GM04504 (cell line): ENCODE data around the gene DGCR2.
"Not testable (repeated sequence)": the region's sequence is repeated elsewhere in the genome, so short reads cannot be mapped to it uniquely, and the experiment has no call there.

Experiments used
- DNase-seq: peaks from one replicate; pipeline ENCODE4 v3.0.0-alpha.2; 2012; ENCODE audit warnings: low read depth

Gene DGCR2

DNA sequence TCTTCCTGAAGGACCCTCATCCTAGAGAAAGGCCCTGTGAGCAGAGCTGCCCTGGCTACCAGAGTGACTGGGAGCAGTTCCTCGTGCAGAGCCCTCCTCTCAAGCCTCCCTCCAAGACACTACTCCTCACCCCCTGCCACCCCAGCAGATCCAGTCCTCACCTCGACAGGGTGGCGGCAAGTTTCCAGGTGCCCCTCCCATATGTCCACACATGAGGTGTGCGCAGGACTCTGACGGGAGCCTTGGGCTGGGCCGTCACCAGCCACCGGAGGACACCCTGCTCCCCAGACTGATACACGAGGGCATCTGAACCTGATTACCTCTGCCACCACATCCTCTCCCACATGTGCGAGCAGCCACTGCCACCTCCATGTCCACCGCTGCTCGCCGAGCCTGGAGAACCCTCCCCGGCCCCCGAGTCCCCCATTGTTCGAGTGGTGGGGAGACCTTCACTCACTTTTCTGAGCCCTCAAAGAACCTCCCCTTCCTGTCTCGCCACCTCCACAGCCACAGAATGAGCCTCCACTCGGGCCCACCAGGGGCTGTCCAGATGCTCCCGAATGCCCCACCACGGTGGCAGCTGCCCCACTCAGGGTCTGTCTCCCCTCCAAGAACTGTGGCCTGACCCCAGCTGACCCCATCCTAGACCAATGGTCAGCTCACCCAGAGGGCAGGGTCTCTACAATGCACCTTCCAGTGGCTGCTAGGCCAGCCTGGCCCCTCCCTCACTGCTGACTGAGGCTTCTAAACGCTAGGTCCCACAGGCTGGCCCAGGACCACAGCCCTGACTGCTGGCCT lies 62.5 kb downstream of the DGCR2 start:
- no peak for DNase-seq

DNA sequence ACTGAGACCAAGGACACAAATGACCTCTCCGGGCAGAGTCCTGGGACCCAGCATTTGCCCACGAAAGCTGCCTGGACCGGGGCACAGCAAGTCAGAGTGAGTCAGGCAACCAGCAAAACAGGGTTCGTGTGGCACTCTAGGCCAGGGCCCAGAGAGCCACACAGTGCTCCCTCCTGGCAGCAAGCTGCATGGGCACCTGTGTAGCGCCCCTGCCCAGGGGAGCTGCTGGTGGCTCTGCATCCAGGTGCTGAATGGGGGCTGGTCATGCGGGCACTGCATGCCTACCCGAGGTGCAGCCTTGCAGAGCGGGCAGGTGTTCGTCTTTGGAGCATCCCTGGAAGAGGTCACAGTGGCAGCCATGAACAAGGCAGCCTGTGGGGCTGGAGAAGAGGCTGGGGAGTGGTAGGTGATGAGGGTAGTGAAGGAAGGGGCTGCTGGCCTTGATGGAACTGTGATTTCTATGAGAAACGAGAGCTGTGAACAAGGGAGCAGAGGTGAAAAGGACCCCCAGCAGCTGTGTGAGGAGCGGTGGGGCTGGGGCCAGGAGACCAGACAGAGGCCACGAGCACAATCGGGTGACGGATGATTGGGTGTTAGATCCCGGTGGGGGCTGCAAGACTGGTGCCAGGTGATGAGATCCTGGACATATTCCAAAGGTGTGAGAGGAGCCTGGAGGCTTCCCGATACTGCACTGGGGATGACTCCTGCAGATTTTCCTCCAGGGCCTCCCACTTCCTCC lies 63.3 kb downstream of the DGCR2 start:
- DNase-seq = no peak

DNA sequence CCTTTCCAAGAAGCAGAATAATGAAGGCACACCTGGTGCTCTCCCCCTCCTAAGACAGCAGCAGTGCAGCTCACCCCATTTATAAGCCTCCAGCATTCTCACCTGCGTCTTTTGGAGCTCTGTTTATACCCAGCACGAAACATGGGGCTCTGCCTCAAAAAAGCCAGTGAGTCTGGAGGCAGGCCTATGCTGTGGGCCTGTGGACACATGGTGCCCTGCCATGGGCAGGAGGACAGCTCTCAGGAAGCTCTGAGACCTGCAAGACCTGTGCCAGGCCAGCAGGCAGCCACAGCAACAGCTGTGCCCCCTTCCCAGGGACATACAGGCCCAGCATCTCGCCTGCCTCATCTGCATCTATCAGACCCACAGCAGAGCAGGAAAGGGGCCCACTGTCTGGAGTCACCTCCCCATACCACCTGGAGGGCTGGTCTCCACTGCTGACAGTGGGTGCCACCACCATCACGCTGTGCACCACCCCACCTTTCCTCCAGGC lies 64.2 kb downstream of the DGCR2 start:
- DNase-seq = no peak

DNA sequence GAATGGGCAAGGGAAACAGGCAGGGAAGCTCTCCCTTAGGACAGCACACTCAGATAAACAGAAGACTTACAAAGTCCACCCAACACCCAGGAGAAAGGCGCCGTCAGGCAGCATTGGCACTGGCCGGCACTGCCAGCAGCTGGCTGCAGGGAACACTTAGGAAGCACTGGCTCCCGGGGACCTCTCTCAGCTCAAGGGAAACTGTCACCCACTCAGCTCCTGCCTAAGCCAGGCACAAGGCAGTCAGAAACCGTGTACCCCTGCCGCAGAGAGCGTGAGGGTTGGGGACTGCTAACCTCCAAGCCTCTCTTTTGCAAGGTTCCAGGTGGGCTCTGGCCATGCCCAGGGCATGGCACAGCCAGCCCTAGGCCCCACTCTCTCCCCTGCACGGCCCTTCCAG lies 64.7 kb downstream of the DGCR2 start:
- DNase-seq = no peak

DNA sequence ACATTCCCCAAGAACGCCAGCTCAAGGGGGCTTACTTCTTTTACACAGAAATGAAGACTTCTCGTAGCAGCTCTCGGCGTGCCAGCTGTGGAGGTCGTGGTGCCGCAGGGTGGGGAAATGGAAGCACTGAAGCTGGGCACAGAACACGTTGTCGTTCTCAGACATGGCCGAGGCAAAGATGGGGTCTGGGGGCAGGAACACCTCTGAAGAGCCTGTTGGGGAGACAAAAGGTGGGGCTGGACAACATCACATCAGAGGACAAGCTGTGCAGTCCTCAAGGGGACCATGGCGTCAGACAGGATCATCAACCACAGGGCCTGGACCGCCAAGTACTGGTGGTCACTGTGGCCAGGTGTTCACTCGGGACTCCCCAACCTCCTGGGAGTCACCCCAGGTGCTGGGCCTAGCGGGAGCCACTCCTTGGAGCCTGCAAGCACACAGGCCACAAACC lies 65.2 kb downstream of the DGCR2 start:
- DNase-seq = no peak

DNA sequence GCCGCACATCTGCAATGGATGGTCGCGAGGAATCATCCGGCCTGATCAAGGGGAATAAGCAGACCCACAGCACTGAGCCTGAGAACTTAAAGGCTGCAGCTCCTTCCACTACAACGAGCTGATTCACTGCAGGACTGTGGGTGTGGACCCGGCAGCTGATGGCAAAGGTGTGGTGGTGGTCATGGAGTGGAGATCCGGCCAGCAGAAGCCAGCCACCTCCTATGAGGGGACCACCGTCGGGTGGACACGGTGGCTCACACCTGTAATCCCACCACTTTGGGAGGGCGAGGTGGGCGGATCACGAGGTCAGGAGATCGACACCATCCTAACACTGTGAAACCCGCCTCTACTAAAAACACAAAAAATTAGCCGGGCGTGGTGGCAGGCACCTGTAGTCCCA lies 66.4 kb downstream of the DGCR2 start:
- DNase-seq = no peak

DNA sequence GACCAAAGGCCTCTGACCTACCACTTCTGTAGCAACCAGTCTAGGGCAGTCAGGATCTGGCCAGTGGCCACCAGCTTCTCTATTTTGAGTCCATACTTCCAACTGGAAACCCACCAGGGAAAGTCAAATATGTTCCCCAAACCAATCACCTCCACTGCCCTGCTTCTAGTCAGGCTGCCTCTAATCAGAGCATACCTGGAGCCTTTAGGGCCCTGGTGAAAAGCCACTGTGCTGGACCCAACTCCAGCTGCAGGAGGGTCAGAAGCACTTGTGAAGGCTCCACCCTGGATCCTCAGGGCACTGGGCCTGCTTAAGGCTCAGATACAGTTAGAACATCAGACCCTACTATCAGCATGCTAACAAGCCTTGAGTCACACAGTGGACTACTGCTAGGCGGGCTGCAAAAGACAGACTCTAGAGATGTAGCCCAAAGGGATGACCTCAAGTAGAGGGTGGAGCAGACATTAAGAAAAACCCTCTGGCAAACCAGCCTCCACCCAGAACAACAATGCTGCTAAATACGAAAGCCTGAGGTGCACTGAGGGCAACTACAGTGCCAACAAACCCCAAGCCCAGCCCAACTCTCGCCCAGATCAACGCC lies 69.2 kb downstream of the DGCR2 start:
- no peak for DNase-seq

DNA sequence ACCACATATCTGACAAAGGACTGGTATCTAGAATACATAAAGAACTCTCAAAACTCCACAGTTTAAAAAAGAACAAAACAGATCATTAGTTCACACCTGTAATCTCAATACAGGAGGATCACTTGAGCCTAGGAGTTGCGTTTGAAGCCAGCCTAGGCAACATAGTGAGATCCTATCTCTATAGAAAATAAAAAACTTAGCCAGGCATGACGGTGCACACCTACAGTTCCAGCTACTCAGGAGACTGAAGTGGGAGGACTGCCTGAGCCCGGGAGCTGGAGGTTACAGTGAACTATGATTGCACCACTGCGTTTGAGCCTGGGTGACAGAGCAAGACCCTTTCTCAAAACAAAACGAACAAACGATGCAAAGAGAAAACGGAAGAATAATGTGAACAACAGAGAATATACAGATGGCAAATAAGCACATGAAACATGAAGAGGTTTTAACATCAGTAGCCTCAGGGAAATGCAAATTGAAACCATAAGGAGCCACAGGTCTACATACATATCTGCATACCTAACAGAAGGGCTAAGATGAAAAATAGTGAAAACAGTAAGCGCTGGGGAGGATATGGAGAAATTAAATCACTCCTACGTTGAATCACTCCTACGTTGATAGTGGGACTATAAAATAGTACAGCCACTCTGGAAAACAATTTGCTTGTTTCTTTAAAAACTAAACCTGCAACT lies 70.7 kb downstream of the DGCR2 start:
- no peak for DNase-seq

DNA sequence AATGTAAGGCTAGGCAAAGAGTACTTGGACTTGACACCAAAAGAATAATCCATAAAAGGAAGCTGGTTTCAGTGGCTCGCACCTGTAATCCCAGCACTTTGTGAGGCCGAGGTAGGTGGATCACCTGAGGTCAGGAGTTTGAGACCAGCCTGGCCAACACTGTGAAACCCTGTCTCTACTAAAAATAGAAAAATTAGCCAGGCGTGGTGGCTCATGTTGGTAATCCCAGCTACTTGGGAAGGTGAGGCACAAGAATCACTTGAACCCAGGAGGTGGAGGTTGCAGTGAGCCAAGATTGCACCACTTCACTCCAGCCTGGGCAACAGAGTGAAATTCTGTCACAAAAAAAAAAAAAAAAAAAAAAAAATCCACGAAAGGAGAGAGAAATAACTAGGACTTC lies 71.4 kb downstream of the DGCR2 start:
- DNase-seq = not testable (repeated sequence)

DNA sequence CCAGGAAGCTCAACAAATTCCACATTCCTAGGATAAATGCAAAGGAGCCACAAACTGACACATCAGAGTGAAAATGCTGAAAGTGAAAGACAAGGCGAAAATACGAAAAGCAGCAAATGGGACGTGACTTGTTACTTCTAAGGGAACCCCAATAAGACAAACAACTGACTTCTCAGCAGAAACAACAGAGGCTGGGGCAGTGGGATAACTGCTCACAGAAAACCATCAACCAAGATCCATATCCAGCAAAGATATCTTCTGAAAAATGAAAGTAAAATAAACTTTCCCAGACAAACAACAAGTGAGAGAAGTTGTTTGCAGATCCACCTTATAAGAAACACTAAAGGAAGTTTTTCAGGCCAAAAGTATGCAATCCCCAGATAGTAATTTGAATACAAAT lies 72.1 kb downstream of the DGCR2 start:
- DNase-seq = no peak

DNA sequence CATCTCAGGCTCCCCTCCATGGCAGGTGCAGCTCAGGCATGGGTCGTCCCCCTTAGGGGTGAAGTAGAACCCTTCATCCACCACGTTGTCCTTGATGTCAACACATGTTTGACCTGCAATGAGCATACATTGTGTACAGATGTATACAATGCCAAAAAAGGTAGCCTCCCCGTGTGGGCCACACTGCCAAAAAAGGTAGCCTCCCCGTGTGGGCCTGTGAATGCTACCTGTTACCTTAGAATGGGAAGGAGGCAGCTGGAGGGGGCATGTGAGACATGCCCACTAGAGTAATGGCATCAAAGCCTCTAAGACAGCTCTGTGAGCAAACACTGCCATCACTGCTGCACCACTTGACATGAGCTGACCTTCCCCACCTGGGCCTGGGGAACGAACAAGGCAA lies 73.7 kb downstream of the DGCR2 start:
- DNase-seq = no peak

DNA sequence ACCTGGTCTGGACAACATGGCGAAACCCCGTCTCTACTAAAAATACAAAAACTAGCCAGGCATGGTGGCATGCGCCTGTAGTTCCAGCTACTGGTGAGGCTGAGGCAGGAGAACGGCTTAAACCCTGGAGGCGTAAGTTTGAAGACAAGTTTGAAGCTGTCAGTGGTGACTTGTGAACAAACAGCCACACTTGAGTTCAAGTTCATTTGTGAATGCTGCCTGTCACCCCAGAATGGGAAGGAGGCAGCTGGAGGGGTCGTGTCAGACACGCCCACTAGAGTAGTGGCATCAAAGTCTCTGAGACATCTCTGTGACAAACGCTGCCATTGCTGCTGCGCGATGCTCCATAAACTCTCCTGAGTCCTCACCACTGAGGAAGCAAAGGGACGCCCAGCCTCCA lies 74.2 kb downstream of the DGCR2 start:
- DNase-seq = no peak

DNA sequence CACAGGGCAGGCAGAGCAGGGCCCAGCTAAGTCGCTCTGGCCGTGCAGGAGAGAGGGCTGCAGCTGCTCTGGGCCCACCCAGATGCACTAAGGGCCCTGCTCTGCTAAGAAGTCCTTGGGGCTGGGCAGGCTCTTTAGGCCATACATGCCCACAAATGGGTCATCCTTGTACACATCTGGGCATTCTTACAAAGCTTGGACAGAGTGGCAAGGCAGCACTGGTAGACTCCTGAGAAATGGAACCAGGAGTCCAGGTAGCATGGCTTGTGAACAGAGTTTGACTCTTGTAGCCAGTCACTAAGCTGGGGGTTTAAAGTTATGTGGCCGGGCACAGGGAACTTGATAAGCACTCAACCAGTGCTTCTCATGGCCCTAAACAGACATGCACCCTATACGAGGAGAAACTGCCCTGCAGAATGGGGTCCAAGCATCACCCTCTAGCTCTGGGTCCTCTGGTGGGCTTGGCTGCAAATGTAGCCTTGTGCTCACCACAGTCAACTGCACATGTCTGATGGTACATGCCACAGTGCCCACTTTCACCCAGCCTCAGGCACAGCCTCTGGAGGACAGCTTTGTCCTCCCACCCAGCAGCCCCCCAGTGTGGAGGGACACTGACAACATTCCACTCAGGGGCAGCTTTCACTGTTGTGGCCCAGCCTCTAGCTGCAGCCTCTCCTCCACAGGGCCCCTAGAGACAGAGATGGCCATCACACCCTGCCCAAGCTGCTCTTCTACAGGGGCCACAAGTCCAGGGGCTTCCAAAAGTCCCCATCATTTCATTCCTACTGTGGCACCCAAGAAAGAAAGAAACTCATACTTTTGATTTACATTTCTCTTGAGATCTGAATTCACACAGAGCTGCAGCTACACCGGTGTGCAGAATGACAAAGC lies 75.2 kb downstream of the DGCR2 start:
- no peak for DNase-seq

DNA sequence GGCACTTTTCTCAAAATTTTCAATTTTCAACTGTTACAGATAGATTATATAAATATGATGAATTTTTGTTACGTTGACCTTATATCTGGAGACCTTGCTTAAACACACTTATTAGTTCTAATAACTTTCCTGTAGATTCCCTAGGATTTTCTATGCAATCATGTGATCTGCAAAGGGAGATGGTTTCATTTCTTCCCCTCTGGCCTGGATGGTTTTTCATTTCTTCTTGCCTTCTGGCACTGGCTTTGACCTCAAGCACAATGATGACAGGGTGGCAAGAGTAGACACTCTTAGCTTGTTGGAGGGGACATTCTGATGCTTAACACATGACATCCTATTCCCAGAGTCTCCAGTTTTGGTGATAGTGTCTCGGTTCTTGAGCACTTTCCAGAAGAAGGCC lies 75.9 kb downstream of the DGCR2 start:
- DNase-seq = no peak

DNA sequence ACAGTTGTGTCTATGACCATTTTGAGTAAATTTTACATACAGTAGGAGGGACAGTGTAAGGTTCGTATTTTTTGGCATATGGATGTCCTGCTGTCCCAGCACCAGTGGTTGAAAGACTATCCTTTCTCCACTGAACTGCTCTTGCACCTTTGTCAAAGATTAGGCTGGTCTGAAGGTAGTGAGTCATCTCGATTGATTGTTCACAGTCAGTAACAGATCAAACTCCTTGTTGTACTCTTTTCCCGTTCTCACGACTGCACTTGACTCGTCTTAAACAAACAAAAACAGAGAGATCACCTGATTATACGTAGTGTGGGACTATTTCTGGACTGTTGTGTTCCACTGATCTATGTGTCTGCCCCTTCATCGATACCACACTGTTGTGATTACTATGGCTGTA lies 77.1 kb downstream of the DGCR2 start:
- no peak for DNase-seq

DNA sequence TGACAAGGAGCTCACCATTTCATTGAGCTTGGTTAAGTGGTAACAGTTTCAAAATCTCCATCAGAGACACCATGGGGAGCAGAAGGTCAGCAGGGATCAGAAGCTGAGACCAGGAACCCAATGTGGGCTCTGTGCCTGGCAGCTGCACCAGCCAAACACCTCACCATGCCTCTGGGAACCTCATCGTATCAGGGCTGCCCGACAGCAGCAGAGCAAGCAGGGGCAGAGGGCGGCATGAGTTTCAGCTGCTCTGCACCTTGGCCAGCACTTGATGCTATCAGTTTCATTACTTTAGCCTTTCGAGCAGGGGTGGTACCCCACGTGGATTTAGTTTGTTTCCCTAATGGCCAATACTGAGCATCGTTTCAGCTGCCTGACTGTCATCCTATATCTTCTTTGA lies 77.8 kb downstream of the DGCR2 start:
- DNase-seq = no peak

DNA sequence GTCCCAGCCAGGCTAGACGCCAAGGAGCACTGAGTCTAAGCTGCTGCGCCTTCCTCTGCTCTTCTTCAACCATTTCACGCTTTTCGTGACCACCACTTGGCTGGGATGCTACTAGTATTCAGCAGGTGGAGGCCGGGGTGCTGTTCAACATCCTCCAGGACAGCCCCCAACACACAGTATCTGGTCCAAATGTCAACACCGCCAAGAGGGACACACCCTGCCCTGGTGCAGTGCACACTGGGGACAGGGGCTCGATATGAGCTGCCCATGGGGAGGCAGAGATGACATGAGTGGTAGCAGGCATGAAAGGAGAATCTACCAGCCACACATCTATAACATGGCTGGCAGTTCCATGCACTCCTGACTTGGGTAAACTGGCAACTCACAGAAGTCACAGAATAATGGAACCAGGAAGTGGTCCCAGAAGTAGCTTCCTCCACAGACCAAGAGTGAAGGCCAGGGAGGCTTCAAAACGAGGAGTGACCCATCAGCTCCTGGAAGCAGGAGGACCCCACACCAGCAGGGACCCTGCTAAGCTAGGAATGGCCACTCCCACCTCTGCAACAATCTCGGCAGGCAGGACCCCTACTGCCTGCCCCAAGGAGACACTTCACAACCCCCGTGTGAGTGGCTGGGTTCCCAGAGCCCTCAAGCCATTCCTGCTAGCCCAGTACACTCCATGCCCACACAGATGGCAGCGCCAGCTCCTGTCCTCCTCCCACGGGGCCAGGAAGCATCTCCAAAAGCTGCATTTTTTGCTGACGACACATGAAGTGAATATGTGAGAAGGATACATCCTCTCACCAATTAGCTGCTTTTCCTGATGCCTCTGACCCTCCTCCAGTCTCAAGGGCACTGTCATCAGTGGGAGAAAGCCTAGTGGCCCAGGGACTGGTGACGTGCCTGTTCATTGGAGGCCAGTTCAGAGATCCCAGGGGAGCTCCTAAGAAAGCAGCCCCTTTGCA lies 78.8 kb downstream of the DGCR2 start:
- DNase-seq = no peak

DNA sequence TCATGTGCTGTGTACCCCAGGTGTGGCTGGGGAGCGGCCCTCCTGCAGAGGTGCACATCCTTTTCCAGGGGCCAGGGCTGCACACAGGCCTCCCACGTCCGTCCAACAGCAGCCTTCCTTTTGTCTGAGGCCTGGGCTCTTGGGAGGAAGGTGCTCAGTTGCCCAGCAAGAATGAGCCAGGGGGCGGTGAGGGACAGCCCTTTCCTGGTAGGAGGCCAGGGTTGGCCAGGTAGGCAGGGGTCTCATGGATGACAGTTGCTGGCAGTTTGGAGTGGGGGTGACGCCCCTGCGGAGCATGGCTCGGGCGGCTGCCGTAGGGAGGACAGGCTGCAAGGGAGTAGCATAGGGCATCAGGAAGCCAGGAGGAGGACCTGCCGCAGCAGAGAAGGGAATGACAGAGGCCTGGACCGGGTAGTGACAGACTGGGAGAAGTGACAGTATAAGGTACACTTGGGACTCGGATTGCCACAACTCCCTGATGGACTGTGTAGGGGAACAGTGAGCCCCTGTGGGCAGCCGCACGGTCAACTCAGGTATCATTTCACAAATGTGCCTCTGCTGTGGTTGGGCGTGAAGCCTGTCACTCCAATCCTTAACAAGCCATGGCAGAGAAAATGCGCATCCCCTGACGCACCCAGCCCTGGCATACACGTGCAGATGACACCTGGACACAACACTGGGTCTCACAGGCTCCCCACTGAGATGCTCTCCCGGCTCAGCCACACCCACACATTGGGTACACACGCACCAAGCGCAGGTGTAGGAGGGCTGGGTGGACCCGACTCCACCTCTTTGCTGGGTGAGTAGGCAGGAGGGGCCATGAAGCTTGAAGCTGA lies 79.7 kb downstream of the DGCR2 start:
- no peak for DNase-seq

DNA sequence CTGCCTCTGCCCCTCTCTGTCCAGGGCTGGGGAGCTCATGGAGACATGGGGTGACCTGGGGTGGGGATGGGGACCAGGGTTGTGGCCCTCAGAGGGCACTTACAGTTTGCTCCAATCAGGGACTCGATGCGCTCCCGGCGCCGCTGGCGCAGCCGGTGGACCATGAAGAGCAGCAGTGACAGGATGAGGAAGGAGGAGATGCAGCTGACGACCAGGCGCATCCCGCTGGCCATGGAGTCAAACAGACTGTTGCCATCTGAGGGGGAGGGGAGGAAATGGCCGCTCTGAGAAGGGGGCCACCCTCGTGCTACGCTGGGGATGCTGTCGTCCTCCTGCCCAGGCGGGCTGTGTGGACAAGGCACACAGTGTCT lies 80.5 kb downstream of the DGCR2 start:
- DNase-seq = no peak
